Measurements from ENCODE around the gene TFAP2A.

The TFAP2A gene

DNA sequence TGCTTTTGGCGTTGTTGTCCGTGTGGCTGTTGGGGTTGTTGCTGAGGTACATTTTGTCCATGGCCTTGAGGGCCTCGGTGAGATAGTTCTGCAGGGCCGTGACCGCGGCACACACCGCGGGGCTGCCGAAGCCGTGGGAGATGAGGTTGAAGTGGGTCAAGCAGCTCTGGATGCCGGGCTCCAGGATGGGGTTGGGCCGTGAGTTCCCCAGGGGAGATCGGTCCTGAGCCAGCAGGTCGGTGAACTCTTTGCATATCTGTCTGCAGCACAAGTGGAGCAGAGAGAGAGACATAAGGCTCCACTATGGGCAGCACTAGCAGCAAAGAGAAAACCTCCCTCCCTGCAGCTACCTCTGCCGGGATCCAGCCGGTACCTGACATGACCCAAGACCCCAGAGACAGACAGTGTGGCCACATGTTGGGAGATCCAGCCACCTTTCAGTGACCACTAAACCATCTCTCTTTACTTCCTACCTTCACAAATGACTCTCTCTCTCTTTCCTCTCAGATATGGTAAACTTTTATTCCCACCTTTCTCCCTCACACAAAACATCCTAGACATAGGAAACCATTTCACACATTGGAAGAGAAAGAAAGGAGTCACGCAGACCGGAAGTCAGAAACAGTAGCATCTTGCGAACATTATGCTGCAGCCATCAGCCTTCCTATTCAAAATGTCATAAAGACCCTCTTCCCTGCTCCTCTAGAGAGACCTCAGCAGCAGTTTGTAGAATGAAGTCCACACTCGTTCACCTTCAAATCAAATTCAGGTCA is 16.2 kb downstream of the TFAP2A start:
- no peak for DNase-seq

DNA sequence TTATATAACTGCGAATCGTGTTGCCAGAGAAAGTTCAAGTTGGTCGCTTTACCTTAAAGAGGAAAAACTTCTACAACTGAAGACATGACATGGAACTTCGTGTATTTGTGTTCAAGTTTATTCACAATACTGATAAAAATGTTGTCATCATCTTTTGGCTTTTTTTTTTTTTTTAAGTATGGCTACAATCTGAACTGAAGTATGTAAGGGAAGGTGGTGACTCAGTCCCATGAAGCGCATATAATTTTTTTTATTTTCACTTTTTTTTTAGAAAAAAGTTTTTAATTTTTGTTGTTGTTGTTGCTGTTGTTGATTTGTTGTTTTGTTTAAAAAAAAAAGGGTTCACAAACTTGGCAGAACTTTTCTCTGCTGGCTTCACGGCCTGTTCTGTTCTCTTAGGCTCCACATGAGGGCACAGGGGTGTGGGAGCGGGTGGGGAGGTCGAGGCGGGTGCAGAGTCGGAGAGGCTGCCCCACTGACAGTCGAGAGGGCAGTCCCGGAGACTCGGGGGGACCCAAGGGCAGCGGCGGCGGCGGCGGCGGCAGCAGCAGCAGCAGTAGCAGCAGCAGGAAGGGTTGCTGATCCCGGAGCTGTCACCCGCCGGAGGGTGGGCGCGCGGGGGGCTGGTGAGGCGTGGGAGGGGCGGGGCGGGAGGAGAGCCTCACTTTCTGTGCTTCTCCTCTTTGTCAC is 17.0 kb downstream of the TFAP2A start:
- DNase-seq = no peak

DNA sequence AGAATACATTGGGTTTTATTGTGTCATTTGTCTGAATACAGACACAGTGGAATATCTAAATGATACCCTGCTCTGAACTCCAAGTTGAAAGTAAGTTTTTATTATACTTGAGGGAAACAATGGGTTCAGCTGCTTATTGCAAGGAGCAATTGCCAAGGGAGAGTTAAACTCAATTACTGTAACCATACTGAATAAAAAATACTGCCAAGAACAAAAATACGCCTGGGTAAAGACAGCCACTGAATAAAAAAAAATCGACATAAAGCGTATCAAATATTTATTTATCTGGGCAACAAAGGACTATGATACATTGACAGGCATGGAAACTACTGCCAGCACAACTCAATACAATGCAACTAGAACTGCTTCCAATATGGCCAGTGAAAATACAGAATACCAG is 18.1 kb downstream of the TFAP2A start:
- peak; percentile 78 to 82 for DNase-seq

DNA sequence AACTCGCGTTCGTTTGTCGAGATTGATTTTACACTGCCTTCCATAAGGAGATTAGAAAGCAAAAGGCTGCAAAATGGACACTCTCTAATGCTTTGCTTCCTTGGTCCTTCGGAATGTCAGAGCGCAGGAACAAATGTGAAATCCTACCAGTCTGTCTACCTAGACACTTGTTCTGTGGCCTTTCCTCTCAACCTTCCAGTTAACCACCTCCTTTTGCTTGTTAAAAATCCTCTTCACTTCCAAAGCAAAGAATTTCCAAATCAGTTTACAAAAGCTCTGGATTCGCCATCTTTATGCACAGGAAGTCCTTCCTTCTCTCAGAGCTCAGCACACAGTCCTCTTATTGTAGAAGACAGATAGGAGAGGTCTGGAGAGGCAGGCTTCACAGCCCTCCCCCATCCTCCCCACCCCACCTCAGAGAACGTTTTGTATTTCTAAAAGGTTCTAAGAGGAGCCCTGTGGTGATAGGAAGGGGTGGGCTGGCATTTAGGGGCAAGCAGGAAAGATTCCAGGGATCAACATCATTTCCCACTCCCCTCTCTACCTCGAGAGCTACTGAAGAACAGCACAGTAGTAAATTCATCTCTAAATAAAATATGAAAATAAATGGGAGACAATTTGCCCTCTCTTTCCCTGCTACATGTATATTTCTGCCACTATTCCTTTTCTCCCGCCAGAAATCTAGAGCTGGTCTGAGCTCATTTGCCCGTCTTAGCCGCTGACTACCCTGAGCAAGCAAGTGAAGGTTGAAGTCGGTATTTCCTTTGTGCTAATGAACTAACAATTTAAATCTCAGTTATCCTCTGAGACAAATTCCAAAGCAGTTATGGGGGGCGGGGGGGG is 18.9 kb downstream of the TFAP2A start:
- no peak for DNase-seq

DNA sequence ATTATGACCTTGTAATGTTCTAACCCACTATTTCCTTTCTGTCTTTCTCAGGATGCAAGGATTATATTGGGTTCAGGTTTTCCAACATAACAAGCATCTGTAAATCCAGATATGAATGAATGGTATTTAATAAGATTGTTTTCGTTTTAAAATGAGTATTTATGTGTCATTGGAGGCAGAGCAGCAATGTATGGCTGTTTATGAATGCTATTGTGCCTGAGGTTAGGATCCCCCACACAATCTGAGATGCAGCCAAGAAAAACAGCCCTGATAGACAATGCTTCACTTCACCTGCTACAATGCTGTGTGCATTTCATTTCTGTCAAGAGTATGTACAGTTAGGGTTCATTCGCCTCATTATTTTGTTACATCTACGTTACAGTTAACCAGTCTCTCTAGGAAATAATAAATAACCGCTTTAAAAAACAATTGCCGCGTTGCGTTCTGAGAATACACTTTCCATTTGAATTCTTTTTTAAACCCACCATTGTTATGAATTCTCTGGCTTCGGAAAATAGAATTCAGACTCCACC is 19.6 kb downstream of the TFAP2A start:
- peak in 1 of 2 experiments; percentile 62 for DNase-seq

DNA sequence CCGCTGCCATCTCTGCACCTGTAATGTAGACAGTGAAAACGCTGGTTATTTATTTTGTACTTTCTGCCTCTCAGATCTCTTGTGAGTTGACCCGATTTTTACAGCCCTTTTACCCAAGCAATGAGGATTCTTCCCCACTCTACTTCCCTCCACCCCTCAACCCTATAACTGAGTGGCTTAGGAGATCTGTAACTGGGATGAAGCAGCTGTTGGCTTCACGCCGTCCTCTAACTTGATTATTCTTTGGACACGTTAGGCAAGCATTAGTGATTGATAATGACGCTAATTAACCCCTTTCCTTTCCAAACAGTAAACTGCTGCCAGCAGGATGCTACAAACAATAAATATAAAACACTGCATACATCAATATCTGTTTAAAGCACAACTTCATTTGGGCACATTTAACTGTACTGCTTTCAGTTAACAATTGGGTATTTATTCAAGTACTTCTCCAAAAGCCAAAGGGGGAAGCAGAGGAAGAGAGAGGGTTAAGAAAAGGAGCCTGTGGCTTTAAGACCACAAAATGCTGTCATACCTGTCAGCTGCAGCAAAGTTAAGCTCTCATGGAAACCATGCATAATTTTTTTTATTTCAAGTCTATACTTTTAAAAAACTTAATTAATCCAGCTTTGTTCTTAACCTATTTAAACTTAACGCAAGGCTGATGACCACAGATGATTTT is 21.2 kb downstream of the TFAP2A start:
- no peak for DNase-seq

DNA sequence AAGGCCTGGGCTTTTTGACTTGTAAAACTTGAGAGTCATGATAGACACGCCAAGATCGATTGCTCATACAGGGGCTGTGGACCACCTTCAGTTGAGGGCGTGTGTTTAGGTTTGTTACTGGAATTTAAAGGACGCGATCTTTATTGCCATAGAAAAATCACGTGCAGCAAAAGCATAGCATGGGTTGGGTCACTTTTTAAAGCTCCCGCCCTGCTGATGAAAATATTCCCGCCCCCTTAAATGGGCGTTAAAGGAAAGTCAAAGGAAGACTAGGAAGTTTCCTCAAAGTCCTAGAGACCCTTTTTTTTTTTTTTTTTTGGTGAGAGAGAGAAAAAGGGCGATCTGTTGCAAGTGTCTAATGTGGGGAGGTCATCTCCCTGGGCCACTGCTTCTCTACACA is 23.1 kb downstream of the TFAP2A start:
- no peak for DNase-seq

DNA sequence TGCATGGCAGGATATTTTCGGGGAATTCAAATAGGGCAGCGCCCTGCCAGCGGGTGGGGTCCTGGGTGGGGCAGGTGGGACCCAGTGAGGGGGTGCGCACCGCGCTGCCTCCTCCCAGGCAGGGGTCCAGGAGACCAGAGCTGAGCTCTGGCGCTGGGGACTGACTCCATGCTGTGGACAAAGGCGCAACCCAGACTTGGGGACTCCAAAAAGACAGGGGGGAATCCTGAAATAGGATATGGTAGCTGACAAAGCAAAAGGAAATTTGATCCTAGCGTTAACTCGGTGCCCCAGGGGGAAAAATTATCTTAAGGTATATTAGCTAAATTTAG is 23.6 kb downstream of the TFAP2A start:
- DNase-seq = no peak

DNA sequence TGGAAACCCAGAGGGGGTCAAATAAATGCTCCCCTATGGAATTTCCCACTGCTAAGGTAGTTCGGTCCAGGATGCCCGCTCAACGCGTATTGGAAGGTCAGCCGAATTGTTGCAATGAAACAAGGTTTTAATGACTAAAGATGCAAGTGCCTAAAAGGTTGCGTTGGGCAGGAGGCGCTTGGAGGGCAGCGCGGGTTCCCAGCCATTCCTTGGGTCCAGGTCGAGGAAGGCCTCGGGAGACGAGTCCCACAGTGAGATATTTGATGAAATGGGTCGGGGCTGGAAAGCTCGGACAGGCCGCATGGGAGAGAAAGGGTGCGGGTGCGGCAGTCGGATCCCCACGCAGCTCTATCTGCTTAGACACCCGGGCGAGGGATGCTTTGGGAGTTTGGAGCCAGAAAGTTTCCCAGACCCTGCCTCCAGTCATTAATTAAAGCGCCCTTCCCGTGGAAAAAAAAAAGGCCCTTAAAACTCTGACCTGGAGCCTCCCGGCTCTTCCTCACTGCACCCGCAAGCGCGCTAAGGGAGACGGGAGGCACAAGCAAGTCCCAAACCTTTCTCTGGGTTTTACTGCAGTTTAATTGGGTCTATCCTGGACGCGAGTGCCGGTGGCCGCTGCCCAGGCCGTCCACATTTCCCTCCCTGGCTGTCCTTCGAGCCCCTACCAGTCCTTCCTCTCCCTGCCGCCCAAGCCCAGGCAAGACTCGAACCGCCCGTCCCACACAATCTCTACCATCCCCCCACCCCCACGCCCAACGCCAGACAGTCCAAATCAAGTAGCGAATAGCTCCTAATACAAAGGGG is 24.2 kb downstream of the TFAP2A start:
- DNase-seq = no peak

DNA sequence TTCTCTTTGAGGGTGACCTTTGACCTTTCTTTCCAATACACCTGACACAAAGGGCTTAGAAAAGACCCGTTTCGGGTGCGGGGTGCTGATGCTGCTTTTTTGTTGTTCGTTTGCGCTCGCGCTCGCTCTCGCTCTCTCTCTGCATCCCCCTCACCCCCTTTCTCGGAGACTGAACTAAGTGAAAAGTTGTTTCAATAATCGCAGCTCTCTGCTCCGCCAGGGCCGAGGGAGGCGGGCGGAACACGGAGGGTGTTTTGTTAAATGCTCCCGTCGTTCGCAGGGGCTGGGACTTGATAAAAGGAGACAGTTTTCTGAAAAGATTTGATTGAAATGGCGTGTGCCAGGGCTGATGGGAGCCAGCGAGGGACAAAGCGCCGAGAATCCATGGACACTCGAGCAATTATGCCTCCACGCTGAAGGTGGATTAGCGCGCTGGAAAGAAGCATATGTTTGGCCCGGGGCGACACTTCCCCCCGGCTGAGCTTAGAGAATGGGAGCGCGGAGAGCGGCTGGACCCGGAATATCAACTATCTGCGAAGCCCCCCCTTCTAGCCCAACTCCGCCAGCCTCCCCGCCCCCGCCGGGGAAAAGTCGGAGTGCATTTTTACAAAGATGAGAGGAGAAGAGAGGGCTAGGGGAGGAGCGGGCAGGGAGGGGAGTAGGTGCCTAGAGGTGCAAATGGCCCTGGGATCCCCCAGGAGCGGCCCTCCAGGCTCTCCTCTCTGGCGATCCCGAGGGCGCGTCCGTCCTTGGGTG is 25.0 kb downstream of the TFAP2A start:
- no peak for DNase-seq

DNA sequence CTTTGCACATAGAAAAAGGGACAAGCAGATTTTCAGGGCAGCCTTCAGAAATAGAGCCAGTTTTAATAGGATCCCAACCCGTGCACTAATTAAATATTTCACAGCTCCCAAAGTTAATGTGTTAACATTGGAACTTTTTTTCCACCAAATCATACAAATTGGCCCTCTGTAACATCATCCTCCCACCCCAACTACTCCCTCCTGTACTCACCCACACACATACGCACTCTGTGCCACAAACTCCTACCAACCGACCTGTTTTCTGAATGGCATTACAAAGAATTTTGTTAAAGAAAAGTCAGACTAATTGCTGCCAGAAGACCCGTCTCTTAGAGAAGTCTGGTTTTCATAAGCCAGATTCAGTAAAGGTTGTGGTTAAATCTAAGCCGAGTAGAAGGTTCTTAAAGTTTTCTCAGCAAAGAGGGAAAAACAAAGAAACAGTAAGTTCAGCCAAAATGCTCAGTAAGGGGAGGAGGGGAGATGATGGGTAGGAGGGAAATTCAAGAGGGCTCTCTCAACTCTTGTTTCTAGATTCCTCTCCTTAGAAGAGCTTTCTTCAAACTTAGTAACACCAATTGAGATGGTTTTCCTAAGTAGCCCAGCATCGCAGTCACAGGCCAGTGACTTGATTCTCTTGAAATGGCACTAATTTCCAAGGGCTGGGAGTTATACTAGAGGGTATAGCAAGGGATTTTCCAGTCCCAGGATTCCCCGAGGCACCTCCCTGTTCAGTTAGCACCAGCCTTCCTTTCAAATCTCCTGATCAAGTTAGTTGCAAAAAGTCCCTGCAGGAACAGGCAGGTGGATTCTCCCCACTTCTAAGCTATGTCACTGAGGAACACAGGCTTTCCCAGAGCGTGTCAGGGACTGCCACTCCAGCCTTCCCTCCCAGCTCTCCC is 27.9 kb downstream of the TFAP2A start:
- no peak for DNase-seq

DNA sequence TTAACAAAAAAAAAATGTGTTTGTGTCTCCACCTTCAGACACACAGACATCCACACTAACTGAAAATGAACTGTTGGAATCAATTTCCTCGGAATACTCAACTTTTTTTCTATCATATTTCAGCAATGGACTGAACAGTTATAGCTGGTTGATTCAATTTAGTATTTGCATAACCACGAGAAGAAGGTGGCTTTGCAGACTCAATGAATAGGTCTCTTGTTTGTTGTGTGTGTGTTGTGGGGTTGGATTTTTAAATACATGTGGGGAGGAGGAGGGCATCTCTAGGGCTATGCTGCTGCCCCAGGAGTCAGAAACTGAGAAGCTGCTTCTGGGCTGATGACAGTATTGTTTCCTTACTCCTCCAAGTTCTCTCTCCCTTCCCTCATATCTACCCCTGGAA is 28.7 kb downstream of the TFAP2A start:
- no peak for DNase-seq

DNA sequence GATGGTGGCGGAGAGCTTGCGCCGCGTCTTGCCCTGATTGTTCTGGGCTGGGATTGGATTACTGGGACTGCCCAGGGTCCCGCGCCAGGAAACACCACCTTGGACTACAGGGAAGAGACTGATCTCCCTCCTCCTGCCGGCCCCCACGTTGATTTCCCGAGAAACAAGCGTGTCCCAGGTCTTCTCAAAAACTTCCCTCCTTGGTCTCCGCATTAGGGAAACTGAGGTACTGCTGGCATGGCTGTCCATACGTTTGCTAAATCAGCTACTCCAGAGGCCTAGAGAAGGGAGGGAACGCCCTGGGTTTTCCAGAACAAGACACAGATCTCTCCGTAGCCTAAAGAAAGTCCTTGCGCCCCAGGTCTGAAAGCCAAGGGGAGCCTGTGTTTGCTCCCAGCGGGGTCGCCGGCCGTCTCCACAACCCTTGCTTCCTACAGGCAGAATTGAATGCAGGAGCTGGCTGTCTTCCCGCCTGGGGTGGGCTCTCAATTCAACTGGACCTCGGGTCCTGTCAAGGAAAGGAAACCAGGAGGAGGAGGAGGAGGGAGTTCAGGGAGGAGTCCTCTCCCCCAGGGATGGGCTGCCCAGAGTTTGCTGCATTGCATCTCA is 29.2 kb downstream of the TFAP2A start:
- DNase-seq = no peak

DNA sequence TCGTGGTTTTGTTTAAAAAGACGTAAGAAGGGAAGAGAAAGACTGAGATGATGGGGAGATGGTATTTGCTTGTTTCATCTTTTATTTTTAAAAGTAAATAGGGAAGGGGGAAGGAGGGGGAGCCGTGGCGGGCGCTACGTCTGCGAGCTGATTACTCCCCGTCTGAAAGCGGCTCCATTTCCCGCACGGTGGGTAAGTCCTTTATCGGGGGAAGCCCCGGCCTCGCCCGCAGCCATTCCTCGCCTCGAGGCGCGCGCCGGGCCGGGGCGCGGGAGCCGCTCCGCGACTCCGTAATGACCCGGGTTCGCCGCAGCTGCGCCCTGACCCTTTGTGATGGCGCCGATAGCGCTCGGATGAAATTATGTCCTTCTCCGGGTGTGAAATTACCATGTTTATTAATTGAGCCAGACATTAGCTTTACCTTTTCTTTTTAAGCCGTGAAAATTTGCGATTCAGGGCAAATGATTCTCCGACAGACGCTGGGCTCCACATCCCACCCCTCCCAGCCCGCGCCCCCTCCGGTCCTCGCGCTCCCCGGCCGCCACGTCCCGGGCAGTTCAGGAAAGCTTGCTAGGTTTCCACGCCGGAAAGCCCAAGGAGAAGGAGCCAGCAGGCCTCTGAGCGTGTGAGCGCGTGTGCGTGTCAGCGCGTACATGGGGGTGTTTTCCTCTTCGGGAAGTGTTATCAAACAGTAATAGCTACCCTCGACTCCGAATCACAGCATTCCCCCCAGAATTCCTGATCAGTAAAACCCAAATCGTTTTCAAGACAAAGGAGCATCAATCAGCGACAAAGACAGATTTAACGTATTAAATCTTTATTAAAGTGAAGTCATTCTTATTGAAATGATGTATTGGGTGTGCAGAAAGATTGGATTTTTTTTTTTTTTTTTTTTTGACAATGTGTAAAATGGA is 30.0 kb downstream of the TFAP2A start:
- DNase-seq = no peak

DNA sequence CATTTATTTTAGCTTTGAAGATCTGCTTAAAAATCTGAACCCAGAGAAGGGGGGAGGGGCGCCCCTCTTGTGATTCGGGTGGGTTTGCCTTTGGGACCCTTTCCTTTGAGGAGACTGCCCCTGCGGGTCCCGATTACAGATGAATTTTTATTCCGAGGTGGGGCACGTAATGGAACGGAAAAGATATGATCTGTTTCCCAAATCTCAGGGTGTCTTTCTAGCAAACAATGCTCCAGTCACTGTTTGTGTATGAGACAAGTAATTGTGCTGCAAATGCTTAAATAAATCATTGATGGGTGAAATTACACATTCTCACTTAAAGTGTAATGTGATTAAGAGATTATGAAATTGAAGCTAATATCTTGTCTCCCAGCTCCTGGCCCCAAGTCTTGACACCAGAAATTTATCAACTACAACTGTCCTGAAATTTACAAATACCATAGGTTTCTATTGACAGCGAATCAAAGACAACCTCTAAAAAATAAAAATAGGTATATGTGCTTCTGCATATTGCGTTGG is 30.7 kb downstream of the TFAP2A start:
- DNase-seq = no peak

DNA sequence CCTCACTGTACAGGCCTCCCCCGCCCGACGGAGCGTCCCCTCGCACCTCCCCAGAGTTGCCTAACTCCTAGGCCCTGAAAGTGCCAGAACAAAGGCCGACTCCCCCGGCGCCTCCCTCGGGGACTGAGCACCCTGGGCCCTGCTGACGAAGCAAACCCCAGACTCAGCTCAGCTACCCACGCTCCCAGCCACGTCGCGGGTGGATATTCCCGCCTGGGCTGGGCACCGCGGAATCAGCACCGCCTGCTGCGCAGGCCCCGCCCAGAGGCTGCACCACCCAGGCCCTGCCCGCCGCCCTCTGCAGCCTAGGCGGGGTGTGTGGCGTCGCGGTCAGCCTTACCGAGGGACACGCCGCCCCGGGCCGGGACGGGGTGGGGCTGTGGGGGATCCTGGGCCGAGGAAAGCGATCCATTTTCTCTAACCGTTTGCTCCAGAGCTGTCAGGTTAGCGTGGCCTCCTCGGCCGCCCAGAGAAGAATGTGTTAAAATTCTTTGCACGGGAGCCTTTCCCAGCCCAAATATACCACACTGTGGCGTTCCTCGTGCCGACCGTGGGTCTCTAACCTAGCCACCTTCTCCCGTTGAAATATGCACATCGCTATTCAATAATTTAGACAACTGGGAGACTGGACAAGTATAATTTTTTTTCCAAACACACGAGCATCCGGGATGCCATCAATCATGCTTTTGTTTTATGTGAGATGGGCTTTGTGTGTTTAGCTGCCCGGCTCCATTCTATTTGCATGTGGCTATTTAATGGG is 31.4 kb downstream of the TFAP2A start:
- no peak for DNase-seq

DNA sequence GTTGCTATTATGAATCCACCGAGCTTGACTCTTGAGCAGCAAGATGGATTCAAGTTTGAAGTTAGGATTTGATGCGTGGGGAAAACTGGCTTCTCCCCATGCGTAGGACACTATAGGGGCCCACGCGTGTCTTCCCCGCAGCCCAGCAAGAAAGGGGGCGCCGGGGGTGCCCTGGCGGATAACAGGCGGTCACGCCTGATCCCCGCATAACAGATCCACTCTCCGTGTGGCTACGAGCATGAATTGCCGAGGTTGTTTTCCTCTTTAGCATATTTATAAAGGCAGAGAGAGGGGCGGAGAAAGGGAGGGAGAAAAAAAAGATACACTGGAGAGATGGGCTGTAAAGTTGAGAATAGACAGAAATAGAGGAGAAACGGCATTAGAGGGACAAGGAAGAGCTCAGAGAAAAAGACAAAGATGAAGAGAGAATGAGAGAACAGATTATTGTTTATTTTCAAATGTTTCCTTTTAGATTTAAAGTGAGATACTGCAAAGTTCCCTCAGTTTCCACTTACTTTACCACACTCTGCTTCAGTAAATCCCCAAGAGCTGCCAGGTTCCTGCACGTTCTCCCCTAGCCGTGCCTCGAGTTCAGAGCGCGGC is 32.0 kb downstream of the TFAP2A start:
- no peak for DNase-seq

Data from NCI-H1930 (cell line).